HepG2 (cell line): ENCODE measurements around the gene AUH. TPM values are rescaled to one million over a fixed set of nuclear protein-coding genes. Genes with fewer than 3 reads are reported as not detected.

Experiments used
- ATF6 ChIP-seq: sonication (generic); formaldehyde crosslinking; conservative IDR thresholded peaks from 2 replicates; pipeline ENCODE4 v1.4.0; 2020; ENCODE audit warnings: missing genetic modification reagents
- BCL6 ChIP-seq: IDR thresholded peaks from 2 replicates; pipeline ENCODE4 v1.6.1; 2016; ENCODE audit warnings: missing genetic modification reagents, missing compliant biosample characterization
- FOSL1 ChIP-seq: sonication (generic); formaldehyde crosslinking; IDR thresholded peaks from 2 replicates; pipeline ENCODE4 v1.9.0; 2021; ENCODE audit warnings: missing genetic modification reagents, borderline replicate concordance
- FOXM1 ChIP-seq: sonication (generic); formaldehyde crosslinking; IDR thresholded peaks from 2 replicates; pipeline ENCODE4 v1.5.0; 2020; ENCODE audit warnings: missing genetic modification reagents
- GATA4 ChIP-seq: sonication (generic); IDR thresholded peaks from 2 replicates; pipeline ENCODE4 v1.6.1; 2016; ENCODE audit warnings: antibody characterized with exemption, low read depth, borderline replicate concordance
- HDAC1 ChIP-seq: sonication (generic); formaldehyde crosslinking; IDR thresholded peaks from 2 replicates; pipeline ENCODE4 v1.5.1; 2020; ENCODE audit warnings: mild to moderate bottlenecking, missing genetic modification reagents
- IRF9 ChIP-seq: sonication (generic); formaldehyde crosslinking; IDR thresholded peaks from 2 replicates; pipeline ENCODE4 v1.8.0; 2022; ENCODE audit warnings: missing genetic modification reagents, mild to moderate bottlenecking, borderline replicate concordance
- KAT8 ChIP-seq: IDR thresholded peaks from 2 replicates; pipeline ENCODE4 v1.6.1; 2016; ENCODE audit warnings: missing genetic modification reagents, missing compliant biosample characterization
- KLF15 ChIP-seq: sonication (generic); formaldehyde crosslinking; IDR thresholded peaks from 2 replicates; pipeline ENCODE4 v1.8.1; 2023; ENCODE audit warnings: borderline replicate concordance, mild to moderate bottlenecking, inconsistent platforms, missing genetic modification reagents, mixed read lengths
- MIER2 ChIP-seq: IDR thresholded peaks from 2 replicates; pipeline ENCODE4 v1.6.1; 2016; ENCODE audit warnings: missing biosample characterization, missing genetic modification reagents
- MIER3 ChIP-seq: IDR thresholded peaks from 2 replicates; pipeline ENCODE4 v1.6.1; 2016; ENCODE audit warnings: missing compliant biosample characterization, borderline replicate concordance
- NR3C1 ChIP-seq: sonication (generic); formaldehyde crosslinking; IDR thresholded peaks from 2 replicates; pipeline ENCODE4 v1.4.0; 2020; ENCODE audit warnings: missing genetic modification reagents
- POLR2A ChIP-seq, 2 experiments: IDR thresholded peaks; 2 replicates each; pipeline ENCODE4 v1.6.1; 2011; ENCODE audit warnings: low read depth in 2 of 2, low read length in 2 of 2, mild to moderate bottlenecking in 1 of 2, moderate library complexity in 1 of 2; ENCODE audit not compliant: insufficient read depth in 1 of 2
- SATB2 ChIP-seq: sonication (generic); formaldehyde crosslinking; IDR thresholded peaks from 2 replicates; pipeline ENCODE4 v1.5.0; 2020; ENCODE audit warnings: missing genetic modification reagents
- SMAD9 ChIP-seq: sonication (generic); formaldehyde crosslinking; IDR thresholded peaks from 2 replicates; pipeline ENCODE4 v1.5.1; 2020; ENCODE audit warnings: mild to moderate bottlenecking, missing genetic modification reagents
- SNAPC5 ChIP-seq: sonication (generic); formaldehyde crosslinking; IDR thresholded peaks from 2 replicates; pipeline ENCODE4 v1.8.1; 2023; ENCODE audit warnings: mild to moderate bottlenecking, missing genetic modification reagents, borderline replicate concordance
- ZEB1 ChIP-seq: IDR thresholded peaks from 2 replicates; pipeline ENCODE4 v1.6.1; 2012; ENCODE audit warnings: mild to moderate bottlenecking, low read depth, inconsistent platforms; ENCODE audit not compliant: insufficient replicate concordance
- ZIK1 ChIP-seq: sonication (generic); formaldehyde crosslinking; IDR thresholded peaks from 2 replicates; pipeline ENCODE4 v1.5.0; 2020; ENCODE audit warnings: mild to moderate bottlenecking, low read depth, missing genetic modification reagents, borderline replicate concordance
- ZKSCAN5 ChIP-seq: sonication (generic); formaldehyde crosslinking; IDR thresholded peaks from 2 replicates; pipeline ENCODE4 v1.5.1; 2020; ENCODE audit warnings: mild to moderate bottlenecking, missing genetic modification reagents
- ZNF121 ChIP-seq: sonication (generic); formaldehyde crosslinking; IDR thresholded peaks from 2 replicates; pipeline ENCODE4 v1.5.0; 2020; ENCODE audit warnings: mild to moderate bottlenecking, missing genetic modification reagents
- ZNF383 ChIP-seq: sonication (generic); formaldehyde crosslinking; IDR thresholded peaks from 2 replicates; pipeline ENCODE4 v1.4.0; 2020; ENCODE audit warnings: missing genetic modification reagents, mild to moderate bottlenecking, borderline replicate concordance
- ZNF510 ChIP-seq: sonication (generic); formaldehyde crosslinking; IDR thresholded peaks from 2 replicates; pipeline ENCODE4 v1.4.0; 2020; ENCODE audit warnings: low read depth, mild to moderate bottlenecking, missing genetic modification reagents
- ZNF549 ChIP-seq: sonication (generic); formaldehyde crosslinking; IDR thresholded peaks from 2 replicates; pipeline ENCODE4 v1.5.0; 2020; ENCODE audit warnings: missing genetic modification reagents
- ZNF567 ChIP-seq: sonication (generic); formaldehyde crosslinking; IDR thresholded peaks from 2 replicates; pipeline ENCODE4 v1.8.1; 2023; ENCODE audit warnings: mild to moderate bottlenecking, missing genetic modification reagents, borderline replicate concordance
- ZNF572 ChIP-seq: sonication (generic); formaldehyde crosslinking; IDR thresholded peaks from 2 replicates; pipeline ENCODE4 v1.5.1; 2020; ENCODE audit warnings: mild to moderate bottlenecking, missing genetic modification reagents
- ZNF615 ChIP-seq: sonication (generic); formaldehyde crosslinking; IDR thresholded peaks from 2 replicates; pipeline ENCODE4 v1.5.0; 2020; ENCODE audit warnings: mild to moderate bottlenecking, missing genetic modification reagents, borderline replicate concordance
- ZNF761 ChIP-seq: sonication (generic); formaldehyde crosslinking; conservative IDR thresholded peaks from 2 replicates; pipeline ENCODE4 v1.4.0; 2020; ENCODE audit warnings: mild to moderate bottlenecking, missing genetic modification reagents
- ZNF788 ChIP-seq: sonication (generic); formaldehyde crosslinking; IDR thresholded peaks from 2 replicates; pipeline ENCODE4 v1.5.0; 2020; ENCODE audit warnings: mild to moderate bottlenecking, missing genetic modification reagents, borderline replicate concordance
- polyA plus RNA-seq, 8 experiments: library from polyadenylated mRNA; depleted of rRNA in 3 of 8; stranded (reverse) in 7 of 8; unstranded in 1 of 8; fragments of >200 nt; fragmentation: Illumina TruSeq in 4 of 8; extraction: Trizol in 4 of 8; gene quantifications; 2 replicates each; pipeline versions ENCODE4 v1.2.1 to v1.2.3, GENCODE V29; 2011 to 2016; ENCODE audit warnings: low read depth in 4 of 8, missing spikeins in 1 of 8, mixed read lengths in 1 of 8; ENCODE audit not compliant: insufficient read depth in 1 of 8
- total RNA-seq, 5 experiments: library from RNA; depleted of rRNA; stranded (reverse); fragments of >200 nt; fragmentation: Illumina TruSeq; extraction: Trizol; gene quantifications; 2 replicates each; pipeline ENCODE4 v1.2.3, GENCODE V29; 2016; ENCODE audit warnings: low read depth in 1 of 5

Gene AUH
- total and polyA plus RNA-seq, 2 of the 13 experiments (the other 11 are each of a cell fraction or from before 2014, with no cell fraction given), result 25.8 to 31.9 TPM

GRCh38 chr9:91193658-91194391 lies 167.9 kb downstream of the AUH start (continued):
- peak; percentile 96; the same call in 1 of the 2 replicates for TF ChIP-seq KLF15 (CRISPR knock-in tag)
- TF ChIP-seq GATA4, result peak; percentile 88; the same call in 1 of the 2 replicates
- TF ChIP-seq MIER3 (CRISPR knock-in tag), result peak; percentile 84; the same call in 1 of the 2 replicates
- peak; percentile 89 for TF ChIP-seq SATB2
- TF ChIP-seq MIER2 (CRISPR knock-in tag), result peak; percentile 65; the same call in 1 of the 2 replicates
- peak; percentile 91 for TF ChIP-seq BCL6 (CRISPR knock-in tag)
- TF ChIP-seq KAT8, result 0 out of 2 replicates have a peak, but pooled peaks have one; percentile 6
- TF ChIP-seq SMAD9 (CRISPR knock-in tag), result no peak
- no peak for TF ChIP-seq ZNF383 (CRISPR knock-in tag)
- 0 out of 2 replicates have a peak, but pooled peaks have one; percentile 57 for TF ChIP-seq FOSL1 (CRISPR knock-in tag)
- peak; percentile 88 for TF ChIP-seq ZNF788
- TF ChIP-seq SNAPC5, result peak; percentile 92
- TF ChIP-seq ZNF567, result no peak; the same call in 1 of the 2 replicates
- TF ChIP-seq ZEB1, result no peak
- no peak for TF ChIP-seq ZKSCAN5 (CRISPR knock-in tag)
- 0 out of 2 replicates have a peak, but pooled peaks have one; percentile 43 for TF ChIP-seq FOXM1
- TF ChIP-seq IRF9 (CRISPR knock-in tag), result peak; percentile 76; the same call in 1 of the 2 replicates
- TF ChIP-seq NR3C1 (CRISPR knock-in tag), result no peak
- TF ChIP-seq ZNF121 (CRISPR knock-in tag), result no peak
- TF ChIP-seq ZIK1, result 0 out of 2 replicates have a peak, but pooled peaks have one; percentile 58
- TF ChIP-seq ATF6, result no peak
- peak; percentile 79 to 94 for TF ChIP-seq POLR2A (IDR thresholded peaks at IDR 0.05; ENCODE audit: insufficient read depth in 1 of 2, low read depth in 2 of 2, low read length in 2 of 2)
- TF ChIP-seq ZNF510, result peak; percentile 61; the same call in 1 of the 2 replicates
- TF ChIP-seq ZNF572 (CRISPR knock-in tag), result no peak
- 0 out of 2 replicates have a peak, but pooled peaks have one; percentile 76 for TF ChIP-seq ZNF761
- peak; percentile 90 for TF ChIP-seq HDAC1
- TF ChIP-seq ZNF615 (CRISPR knock-in tag), result no peak
- 0 out of 2 replicates have a peak, but pooled peaks have one; percentile 77 for TF ChIP-seq ZNF549
